HG02938 (cell line): ENCODE measurements around the gene ARHGAP24.
A peak's percentile ranks its signal among the peaks of the same experiment; 100 is the strongest.
"Not testable (repeated sequence)": the region's sequence is repeated elsewhere in the genome, so short reads cannot be mapped to it uniquely, and the experiment has no call there.

Experiments used
- ATAC-seq: cut with Tn5 transposase; IDR thresholded peaks from one replicate; pipeline ENCODE4 v1.9.1; 2021; ENCODE audit warnings: mild to moderate bottlenecking, moderate library complexity; ENCODE audit not compliant: unreplicated experiment

Gene ARHGAP24

DNA sequence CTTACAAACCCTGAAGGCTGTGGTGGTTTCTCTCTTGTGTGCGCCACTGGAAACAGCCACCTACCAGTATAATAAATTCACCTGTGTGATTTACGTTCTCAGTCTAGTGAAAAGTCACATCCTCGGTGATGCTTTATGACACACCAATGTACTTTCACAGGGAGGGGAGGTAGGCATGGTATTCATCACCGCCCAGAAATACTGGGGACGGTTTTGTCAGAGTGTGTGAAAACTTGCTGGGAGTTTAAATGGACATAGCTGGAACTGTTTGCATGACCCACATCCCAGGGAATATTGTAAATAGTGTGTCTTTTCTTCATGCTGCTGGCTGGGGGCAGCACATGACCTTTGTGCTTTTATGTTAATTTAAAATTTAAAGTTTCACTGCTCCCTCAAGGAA, 463.1 kb downstream of the ARHGAP24 start:
- no peak for ATAC-seq

DNA sequence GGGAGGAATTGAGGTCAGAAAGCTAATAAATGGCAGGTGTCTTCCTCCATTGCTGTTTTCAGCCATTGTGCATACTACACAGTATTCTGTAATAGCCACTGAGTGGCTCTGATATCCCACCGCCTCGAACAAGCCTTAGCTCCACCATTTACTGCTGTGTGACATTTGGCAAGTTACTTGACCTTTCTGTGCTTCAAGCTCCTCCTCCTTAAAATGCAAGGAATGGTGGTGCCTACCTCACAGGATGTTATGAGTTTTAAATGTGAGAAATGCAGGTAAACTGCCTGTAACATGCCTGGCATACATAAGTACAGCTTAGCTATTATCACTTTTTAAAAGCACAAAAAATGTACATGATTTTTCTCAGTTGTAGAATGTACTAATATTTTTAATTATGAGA, 464.0 kb downstream of the ARHGAP24 start:
- no peak for ATAC-seq

DNA sequence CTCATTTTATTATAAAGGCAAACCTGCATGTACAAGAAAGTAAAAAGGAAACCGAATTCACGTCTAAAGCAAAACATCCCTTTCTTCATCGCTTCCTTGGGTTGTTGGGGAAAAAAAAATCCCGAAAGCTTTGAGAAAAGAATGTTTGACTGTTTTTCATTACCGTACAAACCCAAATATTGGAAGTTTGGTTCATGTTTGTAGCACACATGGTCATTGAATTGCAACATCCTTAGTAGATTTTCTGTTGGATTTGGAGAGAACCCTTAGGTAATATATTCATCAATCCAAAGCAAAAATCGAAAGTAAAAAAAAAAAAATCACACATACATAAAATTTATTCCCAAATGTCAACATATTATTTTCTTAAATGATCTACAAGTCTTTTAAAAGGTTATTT, 464.6 kb downstream of the ARHGAP24 start:
- no peak for ATAC-seq

DNA sequence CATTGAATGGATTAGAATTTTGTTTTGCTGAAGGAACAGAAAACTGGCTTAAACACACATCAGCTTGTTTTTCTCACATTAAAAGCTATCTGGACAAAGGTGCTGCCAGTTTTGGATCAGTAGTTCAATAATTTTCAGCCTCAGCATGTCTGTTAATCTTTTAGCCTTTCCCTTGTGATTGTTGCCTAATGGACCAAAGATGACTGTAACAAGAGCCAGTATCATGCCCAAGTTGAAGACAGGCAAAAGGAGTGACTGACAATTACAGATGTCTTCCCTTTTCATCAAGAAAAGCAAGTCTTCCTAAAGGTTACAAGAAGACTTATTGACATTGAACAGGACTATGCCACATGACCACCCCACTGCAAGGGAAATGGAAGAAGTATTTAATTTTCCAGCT, 465.2 kb downstream of the ARHGAP24 start:
- no peak for ATAC-seq

DNA sequence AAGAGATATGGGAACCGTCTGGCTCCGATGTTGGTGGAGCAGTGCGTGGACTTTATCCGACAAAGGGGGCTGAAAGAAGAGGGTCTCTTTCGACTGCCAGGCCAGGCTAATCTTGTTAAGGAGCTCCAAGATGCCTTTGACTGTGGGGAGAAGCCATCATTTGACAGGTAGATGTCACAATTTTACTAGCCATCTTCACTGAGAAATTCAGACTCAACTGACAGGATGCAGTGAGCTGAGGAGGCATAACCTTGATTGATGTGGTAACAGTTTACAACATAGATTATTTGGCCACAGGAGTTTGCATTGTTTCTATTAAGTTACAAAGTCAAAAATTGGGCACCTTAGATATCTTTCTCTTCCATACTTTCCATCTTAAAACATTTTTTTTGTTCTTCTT, 467.2 kb downstream of the ARHGAP24 start:
- no peak for ATAC-seq

DNA sequence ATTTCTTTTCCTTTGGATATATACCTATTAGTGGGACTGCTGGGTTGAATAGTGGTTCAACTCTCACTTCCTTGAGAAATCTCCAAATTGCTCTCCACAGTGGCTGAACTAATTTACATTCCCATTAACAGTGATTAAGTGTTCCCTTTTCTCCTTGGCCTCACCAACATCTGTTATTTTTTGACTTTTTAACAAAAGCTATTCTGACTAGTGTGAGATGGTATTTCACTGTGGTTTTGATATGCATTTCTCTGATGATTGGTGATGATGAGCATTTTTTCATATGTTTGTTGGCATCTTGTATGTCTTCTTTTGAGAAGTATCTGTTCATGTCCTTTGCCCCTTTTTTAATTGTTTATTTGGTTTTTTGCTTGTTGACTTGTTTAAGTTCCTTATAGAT, 471.9 kb downstream of the ARHGAP24 start:
- no peak for ATAC-seq

DNA sequence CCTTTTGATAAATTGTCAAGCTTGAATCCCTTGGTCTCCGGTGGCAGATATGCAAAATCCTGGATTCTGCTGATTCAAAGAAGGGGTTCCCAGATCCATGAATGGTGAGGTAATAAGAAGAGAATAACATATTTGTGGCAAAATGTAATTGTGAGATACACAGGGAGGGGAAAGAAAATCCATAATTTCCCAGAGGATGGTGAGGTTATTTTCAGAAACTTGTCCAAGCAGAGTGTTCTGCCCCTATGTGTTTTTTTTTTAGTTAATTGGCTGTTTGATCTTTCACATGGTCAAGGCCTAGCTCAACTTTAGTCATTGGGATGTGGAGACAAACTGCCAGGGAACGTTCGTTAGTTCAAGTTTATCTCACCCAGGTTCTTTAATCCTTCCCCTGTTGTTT, 476.1 kb downstream of the ARHGAP24 start:
- no peak for ATAC-seq

DNA sequence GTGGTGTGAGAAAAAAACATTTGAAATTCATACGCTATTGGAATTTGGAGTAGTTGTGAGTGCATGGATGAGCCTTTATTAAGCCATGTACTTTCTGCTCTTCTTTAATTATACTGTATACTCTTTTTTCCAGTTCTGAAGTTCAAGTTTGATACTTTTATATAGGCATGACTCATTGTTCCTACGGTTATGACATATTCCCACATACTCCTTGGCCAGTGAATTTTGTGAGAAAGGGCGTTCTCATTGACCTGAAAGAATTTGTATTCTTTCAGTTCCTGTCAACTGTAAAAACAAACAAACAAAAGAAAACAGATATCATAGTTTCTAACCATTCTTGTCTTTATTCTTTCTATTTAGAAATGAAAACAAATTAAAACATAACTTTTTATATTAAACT, 477.6 kb downstream of the ARHGAP24 start:
- no peak for ATAC-seq

DNA sequence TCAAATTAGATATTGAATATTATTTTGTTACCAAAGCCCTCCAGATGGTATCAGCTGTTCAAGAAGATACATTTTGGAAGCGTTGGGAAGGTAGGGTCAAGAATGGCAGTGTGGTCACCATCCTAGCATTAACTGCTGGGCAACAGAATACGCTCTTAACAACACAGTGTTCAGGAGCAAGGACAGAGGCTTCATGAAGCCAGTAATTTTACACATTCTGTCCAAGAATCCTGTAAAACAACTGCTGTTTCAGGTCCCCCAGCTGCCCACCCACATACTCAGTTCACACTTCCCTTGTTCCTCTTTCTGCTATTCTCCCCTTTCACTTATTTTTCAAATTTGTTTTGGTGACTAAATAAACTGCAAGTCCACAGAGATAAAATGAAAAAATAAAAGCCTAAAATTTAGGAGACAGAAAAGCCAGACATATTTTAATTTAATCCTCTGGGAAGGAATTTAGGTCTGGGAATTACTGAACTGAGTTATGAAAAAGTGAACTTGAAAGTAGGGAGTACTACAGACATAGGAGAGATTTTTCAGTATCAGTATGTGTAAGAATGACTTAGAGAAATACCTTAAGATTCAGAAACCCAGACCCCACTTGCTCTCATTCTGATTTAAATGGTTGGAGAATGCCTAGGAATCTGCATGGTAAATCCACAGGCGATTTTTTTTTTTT, 478.2 kb downstream of the ARHGAP24 start:
- ATAC-seq = no peak

DNA sequence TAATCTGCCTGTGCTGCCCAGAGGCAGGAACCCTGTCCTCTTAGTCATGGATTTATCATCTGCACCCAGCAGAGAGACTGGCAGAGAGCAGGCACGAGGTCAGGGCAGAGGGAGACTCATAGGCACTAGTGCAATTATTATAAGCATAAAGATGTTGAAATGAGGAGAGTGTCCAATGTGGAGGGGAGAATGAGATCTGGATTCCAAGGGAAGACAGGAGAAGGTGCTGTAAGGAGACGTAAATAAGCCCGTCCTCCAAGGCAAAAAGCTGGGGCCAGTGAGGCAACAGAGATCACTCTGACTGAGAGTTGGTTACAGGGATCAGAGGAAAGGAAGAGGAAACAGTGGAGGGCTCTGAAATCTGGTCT, 478.7 kb downstream of the ARHGAP24 start:
- ATAC-seq = no peak

DNA sequence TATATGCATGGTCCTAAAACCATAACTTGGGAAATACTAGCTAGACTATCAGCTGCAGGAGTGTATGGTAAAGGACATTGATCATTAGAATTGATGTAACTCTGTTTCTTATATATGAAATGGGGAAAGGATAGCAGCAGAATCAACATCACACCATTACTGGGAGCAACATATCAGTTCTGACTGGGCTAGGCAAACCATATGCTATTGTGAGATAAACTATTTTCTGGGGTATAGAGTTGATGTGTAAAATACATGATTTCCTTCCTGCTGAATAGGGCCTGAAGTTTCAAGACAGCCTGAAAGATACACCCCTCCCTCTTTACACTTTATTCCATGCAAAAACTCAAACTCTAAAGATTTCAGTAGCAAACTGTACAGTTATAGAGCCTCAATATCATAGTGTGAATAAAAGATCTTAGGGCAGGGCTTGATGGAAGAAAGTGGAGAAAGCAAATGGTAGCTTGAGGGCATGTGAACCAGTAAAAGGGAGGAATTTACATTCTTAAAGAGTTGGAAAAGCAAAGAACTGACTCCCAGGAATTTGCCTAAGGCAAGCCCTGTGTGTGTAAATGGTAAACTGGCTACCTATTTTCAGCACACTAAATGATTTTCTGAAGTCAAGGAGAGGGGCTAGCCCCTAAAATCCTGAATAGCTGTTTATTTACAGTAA, 480.8 kb downstream of the ARHGAP24 start:
- no peak for ATAC-seq

DNA sequence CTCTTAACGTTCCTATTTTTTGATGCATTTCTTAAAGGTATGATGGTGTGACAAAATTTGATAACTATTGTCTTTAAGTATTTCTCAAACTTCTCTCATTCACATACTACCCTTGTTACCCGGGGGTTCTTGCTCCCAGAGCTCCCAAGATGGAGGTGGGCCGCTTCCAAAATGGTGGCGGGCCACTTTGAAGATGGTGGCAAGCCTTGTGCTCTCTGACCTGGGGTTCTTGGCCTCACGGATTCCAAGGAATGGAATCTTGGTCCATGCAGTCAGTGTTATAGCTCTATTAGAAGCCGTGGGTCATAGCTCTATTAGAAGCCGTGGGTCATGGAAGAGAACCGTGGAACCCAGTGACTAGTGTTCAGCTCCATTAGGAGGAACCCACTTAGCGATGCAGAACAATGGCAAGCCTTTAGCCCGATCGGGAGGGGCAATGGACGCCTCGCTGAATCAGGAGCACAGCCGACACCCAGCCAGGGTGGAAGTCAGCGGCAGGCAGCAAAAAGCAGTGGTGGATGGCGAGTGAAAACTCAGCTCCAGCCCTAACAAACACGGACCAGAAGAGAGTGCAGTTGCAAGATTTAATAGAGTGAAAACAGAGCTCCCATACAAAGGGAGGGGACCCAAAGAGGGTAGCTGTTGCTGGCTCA, 481.5 kb downstream of the ARHGAP24 start:
- ATAC-seq = no peak

DNA sequence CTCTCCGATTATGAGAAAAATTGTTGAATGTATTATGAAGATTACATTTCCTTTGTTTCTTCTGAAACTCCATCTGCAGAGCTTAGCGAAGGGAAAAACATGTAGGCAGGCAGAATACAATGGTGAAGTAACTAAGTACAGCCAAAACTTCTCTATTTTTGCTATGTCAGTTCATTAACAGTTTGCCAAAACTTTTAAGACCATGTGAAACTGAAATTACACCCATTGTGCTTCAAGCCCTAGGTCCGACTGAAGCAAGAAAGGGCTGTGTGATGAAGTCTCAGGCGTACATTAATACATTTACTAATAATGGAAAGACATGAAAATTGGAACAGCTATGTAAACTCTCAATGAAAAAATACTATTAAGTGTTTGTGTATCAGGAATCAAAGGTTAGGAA, 486.9 kb downstream of the ARHGAP24 start:
- no peak for ATAC-seq

DNA sequence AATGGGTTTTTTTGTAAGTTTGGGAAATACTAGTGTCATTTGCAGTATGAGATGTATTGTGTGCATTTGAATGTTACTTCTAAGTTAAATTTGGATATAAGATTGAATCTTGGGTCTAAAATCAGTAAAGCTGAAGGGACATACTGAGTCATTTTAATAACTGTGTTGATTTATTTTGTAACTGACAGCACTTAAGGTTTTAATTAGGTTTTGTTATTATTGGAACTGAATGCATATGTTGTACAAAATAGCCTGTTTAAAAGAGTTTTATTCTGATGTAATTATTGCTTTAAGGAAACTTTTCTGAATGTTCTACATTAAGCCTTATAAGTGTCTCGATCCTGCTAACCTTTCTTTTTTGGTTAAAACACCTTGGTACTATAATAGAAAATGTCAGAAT, 488.3 kb downstream of the ARHGAP24 start:
- no peak for ATAC-seq

DNA sequence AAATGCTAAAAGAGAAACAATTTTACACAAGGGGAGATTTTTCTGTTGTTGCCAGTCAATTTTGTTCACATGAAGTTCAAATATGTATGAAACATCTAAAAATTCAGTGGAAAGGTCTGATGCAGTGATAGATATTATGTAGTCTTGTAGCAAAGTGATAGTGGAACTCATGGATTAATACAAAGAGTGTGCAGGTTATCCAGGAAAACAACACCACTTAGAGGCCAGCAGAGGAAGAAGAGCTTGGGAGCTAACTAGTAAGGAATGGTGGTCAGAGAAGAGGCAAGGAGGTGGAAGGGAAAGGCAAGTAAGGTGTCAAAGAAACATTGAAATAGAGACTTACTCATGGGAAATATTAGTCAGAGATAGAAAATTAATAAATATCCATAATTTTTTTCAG, 489.3 kb downstream of the ARHGAP24 start:
- no peak for ATAC-seq

DNA sequence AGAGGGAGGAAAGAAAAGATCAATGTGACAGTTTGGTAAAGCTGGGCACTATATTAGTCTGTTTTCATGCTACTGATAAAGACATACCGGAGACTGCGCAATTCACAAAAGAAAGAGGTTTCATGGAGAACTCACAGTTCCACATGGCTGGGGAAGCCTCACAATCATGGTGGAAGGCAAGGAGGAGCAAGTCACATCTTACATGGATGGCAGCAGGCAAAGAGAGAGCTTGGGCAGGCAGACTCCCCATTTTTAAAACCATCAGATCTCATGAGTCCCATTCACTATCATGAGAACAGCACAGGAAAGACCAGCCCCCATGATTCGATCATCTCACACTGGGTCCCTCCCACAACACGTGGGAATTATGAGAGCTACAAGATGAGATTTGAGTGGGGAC, 490.1 kb downstream of the ARHGAP24 start:
- ATAC-seq = not testable (repeated sequence)

DNA sequence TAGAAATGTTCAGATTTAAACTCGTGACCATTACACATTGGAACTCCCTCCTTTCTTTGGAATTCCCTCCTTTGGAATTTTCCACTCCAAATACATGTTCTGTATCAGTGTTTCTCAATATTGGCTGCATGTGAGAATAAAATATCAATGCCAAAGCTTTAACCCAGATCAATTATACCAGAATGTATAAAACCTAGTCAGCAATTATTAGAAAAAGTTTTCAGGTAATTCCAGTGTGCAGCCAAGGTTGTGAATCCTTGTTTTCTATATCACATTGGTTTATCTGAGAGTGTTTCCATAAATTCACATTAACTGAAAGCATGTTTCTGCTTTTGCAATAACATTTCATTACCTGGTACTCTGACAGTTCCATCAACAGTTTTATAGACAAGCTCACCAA, 490.6 kb downstream of the ARHGAP24 start:
- ATAC-seq = no peak

DNA sequence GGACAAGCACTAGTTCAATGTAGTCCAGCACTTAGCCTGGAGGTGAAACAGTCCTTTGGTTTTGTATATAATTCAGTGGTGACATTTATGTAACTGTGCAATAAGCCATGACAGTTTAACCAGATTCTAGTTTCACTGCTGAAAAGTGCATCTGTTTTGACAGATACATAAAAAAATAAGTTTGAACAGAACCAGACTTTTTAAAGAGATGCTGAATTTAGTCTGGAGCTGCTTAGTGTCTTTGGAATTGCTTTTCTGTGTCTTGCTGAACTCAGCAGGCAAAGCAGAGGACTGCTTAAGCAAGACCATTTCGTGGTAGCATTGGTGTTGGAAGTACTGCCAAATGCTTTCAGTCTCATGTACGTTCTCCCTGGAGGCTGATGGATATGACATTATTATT, 491.4 kb downstream of the ARHGAP24 start:
- ATAC-seq = no peak

DNA sequence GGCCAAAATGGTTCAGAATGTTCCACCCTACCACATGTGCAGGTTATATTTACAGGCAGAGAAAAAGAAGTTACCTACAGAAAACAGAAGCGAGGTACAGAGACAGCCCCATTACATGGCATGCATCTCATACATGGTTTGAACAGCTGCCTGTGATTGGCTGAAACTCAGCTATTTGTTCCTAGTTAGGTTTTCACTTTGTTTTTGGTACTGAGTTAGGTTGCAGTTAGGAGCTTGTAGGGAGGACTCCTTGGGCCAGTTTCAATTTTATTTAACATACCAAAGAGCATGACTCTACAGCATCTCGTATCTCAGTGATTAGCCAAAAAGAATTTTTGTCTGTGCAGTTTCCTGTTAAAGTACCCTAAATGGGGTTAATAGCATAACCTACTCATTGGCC, 492.9 kb downstream of the ARHGAP24 start:
- no peak for ATAC-seq

DNA sequence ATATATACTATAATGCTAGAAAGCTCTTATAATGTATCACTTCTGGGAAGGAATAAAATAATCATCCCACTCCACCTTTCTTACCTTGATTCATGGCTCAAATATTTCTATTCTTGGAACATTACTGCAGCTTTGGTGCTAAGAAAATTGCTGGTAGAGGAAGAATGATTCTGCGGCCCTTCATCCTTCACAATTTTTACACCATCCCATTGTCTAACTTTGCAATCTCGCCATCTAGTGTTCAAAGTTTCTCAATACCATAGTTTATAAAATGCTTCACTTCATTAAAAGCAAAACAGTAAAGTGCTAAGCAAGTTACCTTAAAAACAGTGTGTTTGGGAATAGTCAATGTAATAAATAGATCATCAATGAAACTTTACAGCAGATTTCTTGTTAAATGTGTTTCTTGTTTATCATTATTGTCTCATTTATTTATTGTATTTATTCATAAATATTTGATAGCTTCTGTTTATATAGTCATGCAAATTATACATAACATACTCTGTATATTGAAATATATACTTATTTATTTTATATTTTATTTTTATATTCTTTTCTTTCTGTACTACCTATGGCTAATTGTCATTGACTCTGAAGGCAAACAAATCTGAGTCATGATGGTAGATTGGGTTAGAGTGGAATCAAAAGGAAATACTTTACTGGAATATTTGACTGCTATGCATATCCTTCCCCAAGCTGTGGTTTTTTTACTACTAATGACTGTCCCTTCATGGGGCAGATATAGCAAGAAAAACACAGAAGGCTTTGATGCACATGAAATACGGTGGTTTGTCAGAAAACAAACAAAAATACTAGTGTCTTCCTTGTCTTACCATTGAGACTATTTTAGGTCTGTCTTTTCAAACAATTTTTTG, 494.2 kb downstream of the ARHGAP24 start:
- ATAC-seq = peak; percentile 68

DNA sequence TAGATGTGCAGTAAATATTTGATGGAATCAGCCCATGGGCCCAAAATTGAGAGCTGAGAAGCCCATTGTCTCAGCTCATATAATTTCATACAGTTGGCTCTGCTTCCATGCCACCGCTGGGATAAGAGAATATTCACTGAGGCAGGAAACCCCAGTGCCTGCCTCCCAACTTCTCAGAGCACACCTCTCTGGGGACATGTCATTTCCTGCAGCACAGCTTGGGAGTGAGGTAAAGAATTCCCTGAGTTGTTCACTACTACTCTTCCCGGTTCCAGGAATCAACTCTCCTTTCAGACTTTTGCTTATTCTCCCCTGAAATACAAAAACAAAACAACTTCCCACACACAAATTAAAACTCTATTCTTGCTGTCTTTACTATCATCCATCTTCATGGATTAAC, 495.6 kb downstream of the ARHGAP24 start:
- no peak for ATAC-seq
